Upper lobe of left lung (tissue), 4 donors: Measurements from ENCODE around the gene BMP8B.
A peak's percentile ranks its signal among the peaks of the same experiment; 100 is the strongest.

Experiments
- EP300 ChIP-seq, 4 donors: sonication (generic); formaldehyde crosslinking; IDR thresholded peaks; one replicate each; pipeline ENCODE4 v1.5.1; 2017; ENCODE audit warnings: antibody characterized with exemption in 4 of 4, control low read depth in 2 of 4
- POLR2A ChIP-seq, 4 donors: fragments of 450-650 bp; IDR thresholded peaks; one replicate each; pipeline ENCODE4 v1.5.1; 2016 to 2017; ENCODE audit warnings: antibody characterized with exemption in 4 of 4, mild to moderate bottlenecking in 2 of 4
- POLR2AphosphoS5 ChIP-seq, 2 donors: sonication (generic); formaldehyde crosslinking; IDR thresholded peaks; one replicate each; pipeline ENCODE4 v1.5.1; 2017; ENCODE audit warnings: antibody characterized with exemption in 2 of 2
- TF ChIP-seq, protein P1 (sequence below), 6 experiments: fragments of 450-650 bp in 4 of 6; fragments of 200-600 bp in 2 of 6; sonication (generic) in 2 of 6; IDR thresholded peaks; one replicate each; pipeline ENCODE4 v1.5.1; 2016 to 2019; ENCODE audit warnings: antibody characterized with exemption in 6 of 6

DNA sequence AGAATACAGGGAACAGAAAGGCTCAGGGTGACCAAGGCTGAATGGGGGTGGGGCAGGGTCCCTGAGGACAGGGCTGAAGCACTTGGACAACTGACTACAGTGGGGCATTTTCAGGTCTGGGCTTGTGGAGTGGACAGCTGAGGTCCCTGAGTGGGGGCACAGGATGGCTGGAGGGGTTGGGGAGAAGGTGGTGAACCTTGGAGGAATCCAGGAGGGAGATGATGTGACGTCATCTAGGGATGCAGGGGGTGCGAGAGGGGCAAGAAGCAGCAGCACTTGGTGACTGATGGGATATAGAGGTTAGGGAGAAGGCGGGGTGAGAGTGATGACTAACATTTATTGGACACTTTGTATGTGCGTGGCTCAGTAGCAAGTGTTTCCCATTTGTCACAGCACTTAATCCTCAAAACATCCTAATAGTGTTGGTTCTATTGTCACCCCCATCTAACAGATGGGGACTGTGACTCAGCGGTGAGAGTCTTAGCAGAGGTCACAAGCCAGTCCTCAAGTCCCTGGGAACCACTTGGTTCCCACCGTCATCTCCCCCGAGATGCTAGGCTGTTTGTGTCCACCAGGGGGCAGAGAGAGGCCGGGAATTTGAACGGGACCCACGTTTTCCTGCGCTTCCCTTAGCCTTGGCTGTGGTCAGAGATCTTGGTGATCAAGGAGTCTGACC lies 27.9 kb upstream of the BMP8B start:
- TF ChIP-seq, protein P1, sequence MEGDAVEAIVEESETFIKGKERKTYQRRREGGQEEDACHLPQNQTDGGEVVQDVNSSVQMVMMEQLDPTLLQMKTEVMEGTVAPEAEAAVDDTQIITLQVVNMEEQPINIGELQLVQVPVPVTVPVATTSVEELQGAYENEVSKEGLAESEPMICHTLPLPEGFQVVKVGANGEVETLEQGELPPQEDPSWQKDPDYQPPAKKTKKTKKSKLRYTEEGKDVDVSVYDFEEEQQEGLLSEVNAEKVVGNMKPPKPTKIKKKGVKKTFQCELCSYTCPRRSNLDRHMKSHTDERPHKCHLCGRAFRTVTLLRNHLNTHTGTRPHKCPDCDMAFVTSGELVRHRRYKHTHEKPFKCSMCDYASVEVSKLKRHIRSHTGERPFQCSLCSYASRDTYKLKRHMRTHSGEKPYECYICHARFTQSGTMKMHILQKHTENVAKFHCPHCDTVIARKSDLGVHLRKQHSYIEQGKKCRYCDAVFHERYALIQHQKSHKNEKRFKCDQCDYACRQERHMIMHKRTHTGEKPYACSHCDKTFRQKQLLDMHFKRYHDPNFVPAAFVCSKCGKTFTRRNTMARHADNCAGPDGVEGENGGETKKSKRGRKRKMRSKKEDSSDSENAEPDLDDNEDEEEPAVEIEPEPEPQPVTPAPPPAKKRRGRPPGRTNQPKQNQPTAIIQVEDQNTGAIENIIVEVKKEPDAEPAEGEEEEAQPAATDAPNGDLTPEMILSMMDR (IDR thresholded peaks at IDR 0.05): peak; percentile 78 to 97 (median 95)
- TF ChIP-seq EP300 (IDR thresholded peaks at IDR 0.05) (no peak), POLR2AphosphoS5 (IDR thresholded peaks at IDR 0.05) (no peak), POLR2A (IDR thresholded peaks at IDR 0.05) (no peak)
